ENCODE results near the gene B4GALT5.

Gene B4GALT5

DNA sequence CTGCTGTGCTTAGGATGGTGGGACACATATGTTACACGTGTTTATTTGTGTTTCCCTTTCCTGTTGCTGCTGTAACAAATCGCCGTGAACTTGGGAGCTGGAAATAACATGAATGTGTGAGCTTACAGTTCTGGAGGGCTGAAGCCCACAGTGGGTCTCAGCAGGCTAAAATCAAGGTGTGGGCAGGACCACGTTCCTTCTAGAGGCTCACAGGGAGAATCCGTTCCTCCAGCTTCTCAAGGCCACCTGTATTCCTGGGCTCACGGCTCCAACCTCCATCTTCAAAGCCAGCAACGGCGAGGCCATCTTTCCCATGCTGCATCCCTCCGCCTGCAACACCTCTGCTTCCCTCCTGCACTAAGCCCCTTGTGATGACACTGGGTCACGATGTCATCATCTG is 118.3 kb downstream of the B4GALT5 start:
- no peaks in the 10 kb centered on the region for H3K4me1 ChIP-seq (ENCODE audit: insufficient read depth, poor library complexity, severe bottlenecking)
- H3K27me3 ChIP-seq (ENCODE audit: insufficient read depth, poor library complexity, severe bottlenecking), result no peaks in the 10 kb centered on the region
- no peaks in the 10 kb centered on the region for H3K36me3 ChIP-seq (ENCODE audit: low read depth)
- ATAC-seq (ENCODE audit: low read depth) (no peak), DNase-seq (ENCODE audit: low spot score) (no peak)
- H3K4me3 ChIP-seq (ENCODE audit: severe bottlenecking), result no peak overlapping the region
- TF ChIP-seq, protein P1, sequence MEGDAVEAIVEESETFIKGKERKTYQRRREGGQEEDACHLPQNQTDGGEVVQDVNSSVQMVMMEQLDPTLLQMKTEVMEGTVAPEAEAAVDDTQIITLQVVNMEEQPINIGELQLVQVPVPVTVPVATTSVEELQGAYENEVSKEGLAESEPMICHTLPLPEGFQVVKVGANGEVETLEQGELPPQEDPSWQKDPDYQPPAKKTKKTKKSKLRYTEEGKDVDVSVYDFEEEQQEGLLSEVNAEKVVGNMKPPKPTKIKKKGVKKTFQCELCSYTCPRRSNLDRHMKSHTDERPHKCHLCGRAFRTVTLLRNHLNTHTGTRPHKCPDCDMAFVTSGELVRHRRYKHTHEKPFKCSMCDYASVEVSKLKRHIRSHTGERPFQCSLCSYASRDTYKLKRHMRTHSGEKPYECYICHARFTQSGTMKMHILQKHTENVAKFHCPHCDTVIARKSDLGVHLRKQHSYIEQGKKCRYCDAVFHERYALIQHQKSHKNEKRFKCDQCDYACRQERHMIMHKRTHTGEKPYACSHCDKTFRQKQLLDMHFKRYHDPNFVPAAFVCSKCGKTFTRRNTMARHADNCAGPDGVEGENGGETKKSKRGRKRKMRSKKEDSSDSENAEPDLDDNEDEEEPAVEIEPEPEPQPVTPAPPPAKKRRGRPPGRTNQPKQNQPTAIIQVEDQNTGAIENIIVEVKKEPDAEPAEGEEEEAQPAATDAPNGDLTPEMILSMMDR (IDR thresholded peaks at IDR 0.05; ENCODE audit: poor library complexity, severe bottlenecking), result no peak
- no peaks in the 10 kb centered on the region for H3K9me3 ChIP-seq (ENCODE audit: severe bottlenecking)
- H3K27ac ChIP-seq (ENCODE audit: poor library complexity, severe bottlenecking), result no peak overlapping the region

DNA sequence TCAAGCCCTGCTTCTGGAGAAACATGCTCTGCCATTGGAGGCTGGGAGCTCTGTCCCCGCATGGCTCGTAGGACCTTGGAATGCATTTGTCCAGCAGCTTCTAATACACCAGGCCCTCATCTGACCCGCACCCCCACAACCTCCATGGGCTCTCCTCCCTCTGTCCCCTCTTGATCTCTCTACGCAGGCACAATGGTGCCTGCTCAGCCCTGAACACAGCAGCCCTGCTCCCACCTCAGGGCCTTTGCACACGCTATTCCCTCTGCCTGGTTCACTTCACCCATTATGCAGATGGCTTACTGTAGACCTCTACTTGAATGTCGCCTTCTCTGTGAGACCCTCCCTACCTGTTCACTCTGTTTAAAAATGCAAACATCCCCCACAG is 118.8 kb downstream of the B4GALT5 start:
- DNase-seq (ENCODE audit: low spot score) (no peak), ATAC-seq (ENCODE audit: low read depth) (no peak)
- no peaks in the 10 kb centered on the region for H3K27me3 ChIP-seq (ENCODE audit: insufficient read depth, poor library complexity, severe bottlenecking)
- no peaks in the 10 kb centered on the region for H3K9me3 ChIP-seq (ENCODE audit: severe bottlenecking)
- no peak overlapping the region for H3K4me3 ChIP-seq (ENCODE audit: severe bottlenecking)
- H3K27ac ChIP-seq (ENCODE audit: poor library complexity, severe bottlenecking), result peak overlapping the region; percentile 0
- TF ChIP-seq, protein P1 (IDR thresholded peaks at IDR 0.05; ENCODE audit: poor library complexity, severe bottlenecking), result no peak
- no peaks in the 10 kb centered on the region for H3K36me3 ChIP-seq (ENCODE audit: low read depth)
- no peaks in the 10 kb centered on the region for H3K4me1 ChIP-seq (ENCODE audit: insufficient read depth, poor library complexity, severe bottlenecking)

DNA sequence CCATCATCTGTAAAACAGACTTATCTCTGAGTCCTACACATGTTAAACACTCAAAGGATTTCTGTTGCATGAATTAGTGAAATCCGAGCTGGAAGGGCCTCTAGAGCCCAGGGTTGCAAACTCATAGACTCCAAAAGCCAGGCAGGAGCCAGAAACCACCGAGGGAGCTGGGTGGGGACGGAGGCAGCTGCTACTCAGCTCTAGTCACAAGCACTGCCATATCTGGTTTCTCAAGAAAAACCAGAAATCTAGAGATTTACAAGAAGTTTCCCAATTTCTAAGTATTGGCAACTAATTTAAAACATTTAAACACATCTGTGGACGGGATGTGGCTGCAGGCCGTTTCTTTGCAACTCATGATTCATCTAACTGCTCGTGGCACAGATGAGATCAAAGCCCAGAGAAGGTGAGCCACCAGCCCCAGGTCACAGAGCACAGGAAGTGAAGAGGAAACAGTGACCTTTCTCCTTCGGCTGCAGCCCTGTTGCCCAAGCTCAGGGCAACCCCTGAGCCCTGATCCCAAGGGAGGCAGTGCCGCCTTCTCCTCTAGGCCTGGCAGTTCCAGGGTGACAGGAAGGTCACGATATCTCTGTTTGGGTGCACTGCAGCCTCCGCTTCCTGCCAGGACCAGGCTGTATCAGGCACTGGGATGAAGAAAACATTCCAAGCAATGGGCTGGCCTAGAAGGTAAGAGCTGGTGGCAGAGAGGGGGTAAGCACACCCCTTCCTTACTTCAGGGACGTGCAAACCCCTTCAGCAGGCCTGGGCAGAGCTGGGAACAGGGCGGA is 119.3 kb downstream of the B4GALT5 start:
- Histone ChIP-seq H3K9me3 (ENCODE audit: severe bottlenecking) (no peaks in the 10 kb centered on the region), H3K27ac (ENCODE audit: poor library complexity, severe bottlenecking) (peak overlapping the region; percentile 0), H3K4me1 (ENCODE audit: insufficient read depth, poor library complexity, severe bottlenecking) (no peaks in the 10 kb centered on the region), H3K27me3 (ENCODE audit: insufficient read depth, poor library complexity, severe bottlenecking) (no peaks in the 10 kb centered on the region), H3K4me3 (ENCODE audit: severe bottlenecking) (no peak overlapping the region), H3K36me3 (ENCODE audit: low read depth) (no peaks in the 10 kb centered on the region)
- no peak for DNase-seq (ENCODE audit: low spot score)
- ATAC-seq (ENCODE audit: low read depth), result peak; percentile 62
- TF ChIP-seq, protein P1 (IDR thresholded peaks at IDR 0.05; ENCODE audit: poor library complexity, severe bottlenecking), result no peak

DNA sequence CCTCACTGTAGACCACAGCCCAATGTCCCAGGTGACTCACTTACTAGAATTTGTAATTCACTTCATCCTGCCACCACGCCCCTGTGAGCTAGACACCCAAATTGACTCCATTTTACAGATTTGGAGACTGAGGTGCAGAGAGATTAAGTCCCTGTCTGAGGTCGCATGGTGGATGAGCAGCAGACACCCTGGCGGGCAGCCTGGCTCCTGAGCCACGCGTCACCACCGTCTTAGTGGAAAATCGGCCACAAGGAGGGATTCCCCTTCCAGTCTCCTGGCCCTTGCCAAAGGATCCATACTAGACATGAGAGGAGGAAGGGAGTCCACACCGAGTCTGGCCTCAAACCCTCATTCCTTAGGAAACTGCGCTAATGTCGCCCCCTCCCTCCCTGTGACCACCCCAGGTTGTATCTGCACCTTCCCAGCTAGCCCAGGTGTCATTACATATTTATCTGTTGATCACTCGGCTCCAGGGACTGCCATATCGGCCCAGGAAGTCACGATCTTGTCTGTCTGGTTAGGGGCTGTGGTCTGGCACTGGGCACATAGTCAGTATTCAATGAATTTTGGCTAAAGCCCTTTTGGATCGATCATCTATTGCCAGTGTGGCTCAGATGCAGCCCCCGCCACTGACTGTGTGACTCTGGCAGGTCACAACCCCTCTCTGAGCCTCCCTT is 120.1 kb downstream of the B4GALT5 start:
- H3K4me3 ChIP-seq (ENCODE audit: severe bottlenecking), result no peak overlapping the region
- H3K27me3 ChIP-seq (ENCODE audit: insufficient read depth, poor library complexity, severe bottlenecking), result no peaks in the 10 kb centered on the region
- H3K27ac ChIP-seq (ENCODE audit: poor library complexity, severe bottlenecking), result peak overlapping the region; percentile 0
- DNase-seq (ENCODE audit: low spot score) (no peak), ATAC-seq (ENCODE audit: low read depth) (no peak)
- H3K36me3 ChIP-seq (ENCODE audit: low read depth), result no peaks in the 10 kb centered on the region
- no peaks in the 10 kb centered on the region for H3K4me1 ChIP-seq (ENCODE audit: insufficient read depth, poor library complexity, severe bottlenecking)
- H3K9me3 ChIP-seq (ENCODE audit: severe bottlenecking), result no peaks in the 10 kb centered on the region
- TF ChIP-seq, protein P1 (IDR thresholded peaks at IDR 0.05; ENCODE audit: poor library complexity, severe bottlenecking), result no peak

DNA sequence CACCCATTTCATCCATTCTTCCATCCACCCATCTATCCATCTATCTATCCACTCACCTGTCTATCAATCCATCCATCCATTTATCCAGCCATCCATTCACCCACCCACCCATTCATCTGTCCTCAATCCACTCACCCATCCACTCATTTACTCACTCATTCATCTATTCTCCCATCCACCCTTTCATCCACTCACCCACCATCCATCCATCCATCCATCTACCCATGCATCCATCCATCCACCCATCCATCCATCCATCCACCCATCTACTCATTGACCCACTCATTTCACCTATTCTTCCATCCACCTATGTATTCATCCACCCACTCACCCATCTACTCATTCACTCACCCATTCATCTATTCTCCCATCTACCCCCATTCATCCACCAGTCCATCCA is 121.6 kb downstream of the B4GALT5 start:
- no peaks in the 10 kb centered on the region for H3K27me3 ChIP-seq (ENCODE audit: insufficient read depth, poor library complexity, severe bottlenecking)
- DNase-seq (ENCODE audit: low spot score), result no peak
- H3K9me3 ChIP-seq (ENCODE audit: severe bottlenecking), result no peaks in the 10 kb centered on the region
- no peak overlapping the region for H3K4me3 ChIP-seq (ENCODE audit: severe bottlenecking)
- TF ChIP-seq, protein P1 (IDR thresholded peaks at IDR 0.05; ENCODE audit: poor library complexity, severe bottlenecking), result no peak
- no peak overlapping the region for H3K27ac ChIP-seq (ENCODE audit: poor library complexity, severe bottlenecking)
- no peak for ATAC-seq (ENCODE audit: low read depth)
- H3K4me1 ChIP-seq (ENCODE audit: insufficient read depth, poor library complexity, severe bottlenecking), result no peaks in the 10 kb centered on the region
- H3K36me3 ChIP-seq (ENCODE audit: low read depth), result no peaks in the 10 kb centered on the region
